HUDEP-2 (cell line): ENCODE measurements around the gene CPNE4.

Source experiments
- DNase-seq, 76 experiments: peaks; one replicate each; lab custom pipeline; 2025; ENCODE audit not compliant: unreplicated experiment in 76 of 76; lab: John Stamatoyannopoulos, UW

The CPNE4 gene

GRCh38 chr3:131747466-131747865 is 287.3 kb downstream of the CPNE4 start:
- DNase-seq = no peak

- no peak for DNase-seq
These were observed 290.0 kb downstream of the CPNE4 start for GRCh38 chr3:131744765-131745164.

- DNase-seq = no peak
These were observed 291.7 kb downstream of the CPNE4 start for GRCh38 chr3:131743126-131743525.

GRCh38 chr3:131739211-131739610 is 295.6 kb downstream of the CPNE4 start:
- no peak for DNase-seq

GRCh38 chr3:131738095-131738494 is 296.7 kb downstream of the CPNE4 start:
- no peak for DNase-seq

GRCh38 chr3:131735544-131735943 is 299.3 kb downstream of the CPNE4 start:
- no peak for DNase-seq

GRCh38 chr3:131735116-131735515 is 299.7 kb downstream of the CPNE4 start:
- no peak for DNase-seq

GRCh38 chr3:131733086-131733841 is 301.6 kb downstream of the CPNE4 start:
- no peak for DNase-seq

- no peak for DNase-seq
These were observed 303.1 kb downstream of the CPNE4 start for GRCh38 chr3:131731709-131732108.

GRCh38 chr3:131730581-131730980 is 304.2 kb downstream of the CPNE4 start:
- DNase-seq = no peak

GRCh38 chr3:131729643-131730017 is 305.2 kb downstream of the CPNE4 start:
- no peak for DNase-seq

- no peak for DNase-seq
These were observed 305.7 kb downstream of the CPNE4 start for GRCh38 chr3:131728898-131729642.

- no peak for DNase-seq
These were observed 309.4 kb downstream of the CPNE4 start for GRCh38 chr3:131725414-131725813.

- DNase-seq = no peak
These were observed 311.5 kb downstream of the CPNE4 start for GRCh38 chr3:131723343-131723742.

GRCh38 chr3:131717493-131717892 is 317.3 kb downstream of the CPNE4 start:
- no peak for DNase-seq

GRCh38 chr3:131716943-131717342 is 317.9 kb downstream of the CPNE4 start:
- DNase-seq = no peak

- DNase-seq = no peak
These were observed 318.8 kb downstream of the CPNE4 start for GRCh38 chr3:131716007-131716406.

- DNase-seq = no peak
These were observed 320.1 kb downstream of the CPNE4 start for GRCh38 chr3:131714585-131715220.

GRCh38 chr3:131713416-131714123 is 321.2 kb downstream of the CPNE4 start:
- DNase-seq = no peak

- DNase-seq = no peak
These were observed 322.2 kb downstream of the CPNE4 start for GRCh38 chr3:131712662-131713061.

GRCh38 chr3:131711114-131711768 is 323.6 kb downstream of the CPNE4 start:
- DNase-seq = no peak
